C4-2B (cell line): Measurements from ENCODE around the gene GALNT2.

ENCODE experiments used
- CTCF ChIP-seq: fragments of 450-650 bp; conservative IDR thresholded peaks from 2 replicates; pipeline ENCODE4 v1.5.1; 2017; ENCODE audit warnings: mild to moderate bottlenecking
- ZFX ChIP-seq: fragments of 450-650 bp; IDR thresholded peaks from 2 replicates; pipeline ENCODE4 v1.6.1; 2017

DNA sequence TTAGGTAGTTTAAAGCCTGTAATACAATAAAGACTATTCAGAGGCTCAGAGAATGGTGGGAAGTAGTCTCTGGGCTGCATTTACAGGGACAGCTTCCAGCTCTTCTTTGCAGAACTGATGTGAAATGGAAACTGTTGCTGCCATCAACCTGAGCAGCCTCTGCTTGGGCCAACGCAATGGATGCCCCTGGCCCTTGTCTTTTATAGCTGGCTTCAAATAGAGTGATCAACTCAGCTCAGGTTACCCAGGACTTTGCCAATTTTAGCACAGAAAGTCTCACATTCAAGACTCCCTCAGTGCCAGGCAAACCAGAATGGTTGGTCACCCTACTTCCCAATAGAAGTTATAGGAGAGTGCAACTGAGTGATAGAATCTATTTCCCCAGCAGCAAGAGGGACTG lies 18.1 kb upstream of the GALNT2 start:
- no peak for TF ChIP-seq CTCF
- no peak for TF ChIP-seq ZFX
